GM04504 (cell line): ENCODE data around the gene OR52E4.

Experiments
- DNase-seq: peaks from one replicate; pipeline ENCODE4 v3.0.0-alpha.2; 2012; ENCODE audit warnings: low read depth

OR52E4 gene

DNA sequence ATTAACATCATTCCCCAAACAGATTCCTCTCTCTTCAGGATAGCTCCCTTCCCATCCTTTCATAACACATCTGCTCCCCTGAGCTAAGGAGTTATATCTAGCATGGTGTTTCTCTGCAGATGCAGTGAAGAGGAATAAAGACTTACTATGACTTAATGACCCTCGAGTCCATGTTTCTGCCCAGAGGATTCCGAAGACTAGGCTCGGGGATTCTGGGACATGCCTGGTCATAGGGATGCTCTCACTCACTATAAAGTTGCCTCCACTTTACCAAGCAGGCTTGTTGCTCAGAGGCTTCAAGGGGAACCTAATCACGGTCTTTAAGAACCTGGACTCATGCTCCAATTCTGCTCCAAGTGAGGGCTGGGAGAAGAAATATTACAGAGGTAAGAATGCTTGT lies at the start of gene OR52E4:
TSS of gene OR52E4 (plus strand) at position 301 of the 400 bp plus-strand sequence. CDS start 3,664 bp downstream, outside the sequence.
- DNase-seq: no peak

DNA sequence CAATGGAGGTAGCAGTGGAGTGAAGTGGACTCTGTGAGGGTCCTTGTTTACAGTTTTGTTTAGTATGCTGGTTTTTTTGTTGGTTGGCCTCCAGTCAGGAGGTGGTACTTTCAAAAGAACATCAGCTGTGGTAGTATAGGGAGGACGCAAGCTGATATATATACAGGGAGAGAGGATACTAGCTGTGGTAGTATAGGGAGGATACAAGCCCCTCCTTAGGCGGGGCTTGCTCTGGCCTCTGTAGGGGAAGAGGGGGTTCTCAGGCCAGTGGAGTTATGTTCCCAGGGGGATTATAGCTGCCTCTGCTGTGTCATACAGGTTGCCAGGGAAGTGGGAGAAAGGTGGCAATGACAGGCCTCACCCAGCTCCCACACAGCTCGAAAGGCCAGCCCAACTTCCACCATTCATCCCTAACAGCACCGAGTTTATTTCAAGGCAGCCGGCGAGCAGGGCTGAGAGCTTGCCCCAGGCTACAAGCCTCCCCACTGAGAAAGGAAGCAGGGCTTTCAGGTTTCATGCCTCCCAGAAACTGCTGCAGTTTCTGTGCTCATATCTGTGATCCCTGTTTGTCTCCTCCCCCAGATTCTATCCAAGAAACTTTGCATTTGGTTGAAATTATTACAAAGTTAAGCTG lies 49.1 kb upstream of the OR52E4 start:
- no peak for DNase-seq

DNA sequence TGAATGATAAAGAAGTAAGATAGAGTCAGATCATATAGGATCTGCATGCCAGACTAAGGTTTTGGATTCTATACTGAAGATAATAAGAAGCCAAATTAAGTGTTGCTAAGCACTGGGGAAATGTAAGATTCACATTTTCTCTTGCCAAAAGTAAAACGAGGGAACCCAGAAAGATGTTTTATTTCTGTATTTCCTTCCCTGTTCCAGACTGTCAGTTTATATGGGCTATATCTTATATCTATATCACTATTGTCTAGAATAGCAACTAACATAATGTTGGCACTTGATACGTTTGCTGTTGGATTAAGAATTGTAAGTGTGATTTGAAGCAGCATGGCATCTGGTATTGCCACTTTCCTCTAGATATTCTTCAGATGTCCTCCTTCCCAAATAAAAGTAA lies 47.0 kb upstream of the OR52E4 start:
- no peak for DNase-seq

DNA sequence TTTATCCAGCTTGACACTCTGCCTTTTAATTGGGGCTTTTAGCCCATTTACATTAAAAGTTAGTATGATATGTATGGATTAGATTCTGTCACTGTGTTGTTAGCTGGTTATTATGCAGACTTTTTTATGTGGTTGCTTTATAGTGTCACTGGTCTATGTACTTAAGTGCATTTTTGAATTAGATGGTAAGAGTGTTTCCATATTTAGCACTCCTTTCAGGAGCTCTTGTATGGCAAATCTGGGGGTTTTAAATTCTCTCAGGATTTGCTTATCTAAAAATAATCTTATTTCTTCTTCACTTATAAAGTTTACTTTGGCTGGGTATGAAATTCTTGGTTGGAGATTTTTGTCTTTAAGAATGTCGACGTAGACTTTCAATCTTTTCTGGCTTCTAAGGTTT lies 42.7 kb upstream of the OR52E4 start:
- DNase-seq: no peak

DNA sequence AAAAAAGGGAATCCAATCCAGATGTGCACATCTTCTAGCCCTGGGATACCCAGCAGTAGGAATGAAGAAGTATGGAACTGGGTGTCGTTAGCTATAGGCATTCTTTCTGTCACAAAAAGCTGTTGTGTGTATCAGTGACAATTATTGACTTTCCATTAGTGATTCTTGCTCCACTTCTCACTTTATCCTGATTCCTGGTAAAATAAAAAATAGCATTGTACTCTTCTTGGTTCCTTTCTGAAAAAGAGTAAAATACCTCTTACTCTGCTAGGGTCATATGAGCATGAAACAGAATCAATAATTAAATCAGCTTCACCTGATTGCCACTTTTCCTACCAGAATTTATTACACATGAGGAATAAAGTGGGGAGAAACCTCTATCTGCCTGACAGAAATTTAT lies 38.6 kb upstream of the OR52E4 start, which contains the start of gene OR52E6:
TSS of gene OR52E6 (minus strand) at position 101 of the 400 bp plus-strand sequence. CDS start at position 101, 0 bp downstream.
- no peak for DNase-seq

DNA sequence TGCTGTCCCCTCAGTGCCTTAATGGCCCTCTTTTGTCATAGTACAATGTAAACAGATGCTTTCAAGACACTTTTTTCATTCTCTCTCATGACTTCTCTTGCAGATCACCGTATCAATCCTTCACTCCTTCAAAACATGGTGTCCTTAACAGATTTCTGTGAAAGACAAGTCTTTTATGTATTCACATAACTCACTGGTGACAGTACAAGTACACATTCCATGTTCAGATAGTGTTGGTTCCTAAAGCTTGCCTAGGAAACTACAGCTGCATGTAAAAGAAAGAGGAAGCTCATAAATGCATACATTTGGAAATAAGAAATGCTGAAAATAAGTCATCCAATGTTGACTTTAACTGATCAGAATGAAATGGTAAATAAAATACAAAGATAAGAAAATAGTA lies 33.7 kb upstream of the OR52E4 start:
- DNase-seq: no peak

DNA sequence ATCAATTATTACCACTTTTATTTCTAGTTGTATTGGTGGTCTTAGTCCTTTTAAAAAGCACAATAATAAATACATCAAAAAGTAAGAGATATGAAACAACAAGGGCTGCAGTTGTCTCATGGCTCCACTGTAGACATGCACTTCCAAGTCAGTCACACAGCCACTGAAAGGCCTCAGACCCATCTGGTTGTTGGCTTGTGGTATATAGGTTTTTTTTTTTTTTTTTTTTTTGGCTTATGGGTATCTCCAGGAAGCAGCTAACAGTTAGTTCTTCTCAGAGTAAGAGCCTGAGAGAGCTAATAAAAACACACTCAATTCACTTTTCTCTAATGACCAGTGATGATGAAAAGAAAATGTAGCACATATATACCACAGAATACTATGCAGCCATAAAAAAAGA lies 32.7 kb upstream of the OR52E4 start:
- DNase-seq: no peak

DNA sequence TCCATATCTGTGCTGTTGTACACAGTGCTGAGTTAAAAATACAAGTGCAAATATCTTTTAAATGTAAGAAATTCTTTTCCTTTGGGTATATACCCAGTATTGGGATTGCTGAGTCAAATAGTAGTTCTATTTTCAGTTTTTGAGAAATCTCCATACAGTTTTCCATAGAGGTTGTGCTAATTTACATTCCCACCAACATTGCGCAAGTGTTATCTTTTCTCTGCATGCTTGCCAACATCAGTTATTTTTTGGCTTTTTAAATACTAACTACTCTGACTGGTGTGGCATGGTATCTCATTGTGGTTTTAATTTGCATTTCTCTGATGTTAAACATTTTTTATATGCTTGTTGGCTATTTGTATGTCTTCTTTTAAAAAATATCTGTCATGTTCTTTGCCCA lies 29.4 kb upstream of the OR52E4 start:
- DNase-seq: no peak

DNA sequence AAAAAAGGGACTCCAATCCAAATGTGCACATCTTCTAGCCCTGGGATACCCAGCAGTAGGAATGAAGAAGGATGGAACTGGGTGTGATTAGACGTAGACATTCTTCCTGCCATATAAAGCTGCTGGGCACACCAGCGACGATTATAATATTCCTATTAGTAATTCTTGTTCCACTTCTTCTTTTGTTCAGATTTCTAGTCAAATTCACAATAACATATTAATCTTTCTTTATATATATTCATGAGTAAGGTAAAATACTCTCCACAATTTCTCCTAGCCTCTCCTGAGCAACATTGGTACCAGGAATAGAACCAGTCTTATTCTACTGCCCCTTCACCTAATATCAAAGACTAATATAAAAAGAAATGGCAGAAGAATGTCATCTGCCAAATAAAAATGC lies 22.8 kb upstream of the OR52E4 start, which contains the start of gene OR52E8:
TSS of gene OR52E8 (minus strand) at position 101 of the 400 bp plus-strand sequence. CDS start at position 101, 0 bp downstream.
- DNase-seq: no peak

DNA sequence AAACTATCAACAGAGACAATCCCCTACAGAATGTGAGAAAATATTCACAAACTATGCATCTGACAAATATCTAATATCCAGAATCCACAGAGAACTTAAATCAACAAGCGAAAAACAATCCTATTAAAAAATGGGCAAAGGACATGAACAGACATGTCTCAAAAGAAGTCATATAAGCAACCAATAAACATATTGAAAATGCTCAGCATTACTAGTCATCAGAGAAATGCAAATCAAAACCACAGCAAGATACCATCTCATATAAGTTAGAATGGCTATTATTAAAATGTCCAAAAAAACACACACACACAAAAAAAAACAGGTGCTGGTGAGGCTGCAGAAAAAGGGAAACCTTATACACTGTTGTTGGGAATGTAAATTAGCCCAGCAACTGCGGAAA lies 14.6 kb upstream of the OR52E4 start:
- no peak for DNase-seq

DNA sequence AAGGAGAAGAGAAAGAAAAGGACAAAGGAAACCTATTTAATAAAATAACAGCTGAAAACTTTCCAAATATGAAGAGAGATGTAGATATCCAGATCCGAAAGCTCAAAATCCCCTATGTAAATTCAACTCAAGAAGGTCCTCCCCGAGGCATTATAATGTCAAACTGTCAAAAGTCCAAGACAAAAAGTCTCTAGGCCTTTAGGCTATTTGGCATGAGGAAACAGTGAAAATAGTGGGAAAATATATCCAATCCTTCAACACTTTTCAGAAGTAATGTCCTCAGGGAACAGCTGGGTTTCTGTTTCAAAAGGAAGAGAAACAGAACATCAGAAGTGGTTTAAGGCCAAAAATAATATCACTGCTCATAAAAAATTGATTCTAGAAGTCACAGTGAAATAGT lies 1.9 kb upstream of the OR52E4 start:
- no peak for DNase-seq

DNA sequence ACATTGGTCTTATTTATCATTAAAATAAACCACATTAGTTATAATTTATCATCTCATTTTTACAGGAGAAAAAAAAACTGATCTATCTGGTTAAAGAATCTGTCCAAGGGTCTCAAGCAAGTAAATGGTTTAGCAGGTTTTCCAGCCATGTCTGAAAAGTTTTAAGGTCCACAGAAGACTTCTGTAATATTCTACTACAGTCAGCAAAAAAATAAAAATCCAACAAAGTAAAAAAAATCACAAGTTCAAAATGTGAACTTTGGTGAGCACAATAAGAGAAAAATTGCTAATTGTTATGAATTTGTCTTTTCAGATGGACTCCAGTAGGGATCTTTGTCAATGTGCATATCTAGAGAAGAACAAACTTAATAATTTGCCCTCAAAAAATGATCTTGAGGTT lies 1.3 kb downstream of the OR52E4 start:
- no peak for DNase-seq

DNA sequence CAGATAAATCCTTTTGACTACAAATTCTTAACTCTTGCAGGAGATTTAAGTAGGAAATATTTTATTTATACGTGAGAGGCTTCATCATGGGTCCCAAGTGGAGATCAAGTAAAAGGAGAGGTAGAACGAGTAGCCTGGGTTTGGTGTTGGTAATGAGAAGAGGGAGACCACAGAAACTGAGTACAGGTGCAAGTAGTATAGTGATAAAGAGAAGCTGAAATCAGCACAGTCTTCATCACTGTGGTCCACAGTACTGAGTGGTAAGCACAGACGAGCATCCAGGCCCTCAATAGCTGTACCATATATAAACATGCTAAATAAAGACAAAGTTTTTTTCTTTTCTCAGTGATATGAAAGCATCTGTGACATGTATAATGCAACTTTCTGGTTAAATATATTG lies 6.7 kb downstream of the OR52E4 start:
- no peak for DNase-seq

DNA sequence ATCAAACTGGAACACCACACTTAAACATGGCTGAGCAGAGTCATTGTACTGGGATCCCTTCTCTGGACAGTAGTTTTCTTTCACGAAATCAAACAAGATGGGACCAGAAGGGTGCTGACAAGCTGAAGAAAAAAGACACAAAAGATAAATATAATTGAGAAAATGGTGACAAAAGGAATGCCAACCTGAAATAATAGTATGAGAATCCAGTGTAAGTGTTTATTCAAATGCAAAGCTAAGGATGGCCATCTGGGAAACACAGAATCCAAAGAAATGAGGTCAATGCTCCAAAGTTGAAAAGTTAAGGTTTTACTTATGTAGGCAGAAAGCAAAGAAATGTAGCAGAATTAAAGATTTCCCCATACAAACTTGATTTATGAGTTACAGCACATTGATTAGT lies 7.2 kb downstream of the OR52E4 start:
- DNase-seq: no peak

DNA sequence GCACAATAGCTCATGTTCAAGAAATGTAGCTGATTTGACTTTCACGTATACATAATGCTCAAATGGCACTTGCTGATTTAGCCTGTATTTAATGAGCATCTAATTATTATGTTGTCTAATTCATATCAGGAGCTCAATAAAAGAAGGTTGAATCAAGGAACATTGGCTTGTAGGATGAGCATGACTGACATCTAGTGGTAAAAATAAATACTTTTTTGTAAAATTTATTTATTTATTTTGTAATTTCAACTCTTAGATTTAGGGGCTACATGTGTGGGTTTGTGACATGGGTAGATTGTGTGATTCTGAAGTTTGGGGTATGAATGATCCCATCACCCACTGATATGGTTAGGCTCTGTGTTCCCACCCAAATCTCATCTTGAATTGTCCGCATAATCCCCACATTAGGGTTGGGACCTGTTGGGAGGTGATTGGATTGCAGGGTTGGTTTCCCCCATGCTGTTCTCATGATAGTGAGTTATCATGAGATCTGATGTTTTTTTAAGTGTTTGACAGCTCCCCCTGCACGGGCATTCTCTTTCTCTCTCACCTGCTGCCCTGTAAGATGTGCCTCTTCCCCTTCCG lies 10.9 kb downstream of the OR52E4 start:
- DNase-seq: no peak

DNA sequence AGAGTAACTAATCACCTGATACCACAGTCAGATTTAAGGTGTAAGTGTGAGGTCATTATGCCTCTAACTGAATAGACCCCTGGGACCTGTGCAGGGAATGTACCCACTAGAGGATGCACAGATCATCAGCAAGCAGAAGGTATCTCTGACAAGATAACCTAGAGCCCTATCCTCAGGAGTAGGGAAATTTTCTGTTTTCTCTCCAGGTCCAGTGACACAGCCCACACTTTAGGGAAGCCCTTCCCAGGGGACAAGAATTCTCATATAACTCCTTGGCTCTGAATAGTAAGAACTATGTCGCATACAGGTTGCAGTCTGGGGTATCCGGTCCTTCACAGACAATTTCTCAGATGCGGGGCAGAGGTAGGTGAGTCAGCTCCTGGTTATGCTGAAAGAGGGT lies 12.5 kb downstream of the OR52E4 start, which contains the start of gene OR52E5:
TSS of gene OR52E5 (plus strand) at position 301 of the 400 bp plus-strand sequence. CDS start 7,569 bp downstream, outside the sequence.
- no peak for DNase-seq

DNA sequence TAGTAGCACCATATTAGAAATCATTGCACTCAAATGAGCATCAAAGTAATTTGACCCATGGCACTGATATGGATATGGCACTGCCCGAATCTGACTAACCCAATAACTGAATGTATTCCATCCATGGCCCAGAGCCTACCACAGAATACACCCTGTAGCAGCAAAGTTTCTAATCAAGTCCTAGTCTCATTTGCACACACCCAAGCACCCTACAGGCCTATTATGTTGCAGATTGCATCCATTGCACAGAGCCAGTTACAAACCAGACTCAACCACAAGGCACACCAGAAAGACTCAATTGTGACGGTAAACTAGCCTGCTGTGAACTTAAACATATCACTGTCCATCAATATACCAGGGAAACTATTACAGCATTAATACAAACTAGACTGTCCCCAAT lies 19.1 kb downstream of the OR52E4 start:
- no peak for DNase-seq

DNA sequence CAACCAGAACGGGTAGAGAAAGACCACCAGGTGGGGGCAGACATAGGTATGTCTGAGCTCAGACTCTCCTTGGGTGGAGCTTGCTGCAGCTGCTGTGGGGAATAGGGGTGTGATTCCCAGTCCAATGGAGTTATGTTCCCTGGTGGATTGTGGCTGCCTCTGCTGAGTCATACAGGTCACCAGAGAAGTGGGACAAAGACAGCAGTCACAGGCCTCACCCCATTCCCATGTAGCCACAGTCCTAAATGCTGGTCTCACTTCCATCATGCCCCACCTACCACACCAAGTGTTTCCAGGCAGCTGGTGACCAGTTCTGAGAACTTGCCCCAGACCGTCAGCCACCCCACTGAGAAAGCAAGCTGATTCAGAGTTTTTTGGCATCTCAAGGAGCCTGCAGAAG lies 30.1 kb downstream of the OR52E4 start:
- no peak for DNase-seq

DNA sequence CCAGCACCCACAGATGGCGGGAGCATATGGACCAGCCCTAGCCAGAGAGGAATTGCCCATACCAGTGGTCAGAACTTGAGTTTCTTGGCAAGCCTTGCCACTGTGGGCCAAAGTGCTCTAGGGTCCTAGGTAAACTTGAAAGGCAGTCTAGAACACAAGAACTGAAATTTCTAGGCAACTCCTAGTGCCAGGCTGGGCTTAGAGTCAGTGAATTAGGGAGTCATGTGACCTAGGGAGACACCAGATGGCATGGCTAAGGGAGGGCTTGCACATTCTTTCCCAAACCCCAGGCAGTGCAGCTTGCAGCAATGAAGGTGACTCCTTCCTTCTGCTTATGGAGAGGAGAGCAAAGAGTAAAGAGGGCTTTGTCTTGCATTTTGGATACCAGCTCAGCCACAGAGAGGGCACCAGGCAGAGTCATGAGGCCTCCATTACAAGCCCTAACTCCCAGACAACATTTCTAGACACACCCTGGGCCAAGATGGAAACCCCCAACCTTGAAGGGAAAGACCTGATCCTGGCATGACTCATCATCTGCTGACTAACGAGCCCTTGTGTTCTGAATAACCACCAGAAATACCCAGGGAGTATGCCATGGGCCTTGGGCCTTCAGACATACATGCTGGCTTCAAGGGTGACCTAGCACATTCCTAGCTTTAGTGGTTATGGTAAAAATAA lies 42.5 kb downstream of the OR52E4 start:
- DNase-seq: no peak

DNA sequence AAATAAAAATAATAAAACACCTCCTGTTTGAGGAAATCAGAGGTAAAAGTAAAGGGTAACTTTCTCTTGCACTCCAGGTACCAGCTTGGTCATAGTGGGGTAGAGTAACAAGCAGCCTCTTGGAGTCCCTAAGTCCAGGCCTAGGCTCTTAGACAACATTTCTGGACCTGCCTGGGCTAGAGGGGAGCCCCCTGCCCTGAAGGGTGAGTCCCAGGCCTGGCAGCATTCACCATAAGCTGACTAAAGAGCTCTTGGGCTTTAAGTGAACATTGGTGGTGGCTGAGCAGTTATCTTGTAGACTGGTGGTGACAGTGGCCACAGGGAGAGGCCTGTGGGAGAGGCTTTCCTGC lies 43.0 kb downstream of the OR52E4 start:
- no peak for DNase-seq

DNA sequence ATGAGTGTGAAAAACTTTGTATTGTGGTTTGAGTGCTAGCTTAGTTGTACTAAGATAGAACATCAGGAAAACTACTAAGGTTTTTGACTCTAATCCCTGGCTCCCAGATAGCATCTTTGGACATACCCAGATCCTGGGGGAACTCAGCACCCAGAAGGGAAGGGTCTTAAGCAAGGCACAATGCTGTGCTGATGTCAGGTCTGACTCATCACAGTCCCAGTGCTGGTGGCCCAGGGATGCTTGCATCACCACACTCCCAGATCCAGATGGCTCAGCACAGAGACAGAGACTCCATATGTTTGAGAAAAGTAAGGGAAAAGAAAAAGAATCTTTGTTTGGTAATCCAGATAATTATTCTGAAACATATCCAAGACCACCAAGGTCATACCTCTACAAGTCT lies 43.4 kb downstream of the OR52E4 start:
- DNase-seq: no peak

DNA sequence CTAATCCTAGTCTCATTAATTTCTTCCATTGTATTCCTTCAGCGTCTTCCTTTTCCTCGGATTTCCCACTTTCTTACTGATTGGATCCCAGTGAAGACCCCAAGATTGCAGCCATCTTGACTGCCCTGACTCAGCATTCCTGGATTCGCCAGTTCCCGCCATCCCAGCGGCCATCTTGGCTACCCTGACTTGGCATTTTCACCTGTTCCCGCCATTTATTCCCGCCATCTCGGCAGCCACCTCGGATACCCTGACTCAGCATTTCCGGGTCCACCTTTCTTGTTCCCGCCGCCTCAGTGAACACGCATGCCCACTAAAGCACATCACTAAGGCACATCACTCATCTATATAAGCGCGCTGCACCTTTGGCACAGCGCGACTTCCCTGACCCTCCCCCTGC lies 47.8 kb downstream of the OR52E4 start:
- no peak for DNase-seq

DNA sequence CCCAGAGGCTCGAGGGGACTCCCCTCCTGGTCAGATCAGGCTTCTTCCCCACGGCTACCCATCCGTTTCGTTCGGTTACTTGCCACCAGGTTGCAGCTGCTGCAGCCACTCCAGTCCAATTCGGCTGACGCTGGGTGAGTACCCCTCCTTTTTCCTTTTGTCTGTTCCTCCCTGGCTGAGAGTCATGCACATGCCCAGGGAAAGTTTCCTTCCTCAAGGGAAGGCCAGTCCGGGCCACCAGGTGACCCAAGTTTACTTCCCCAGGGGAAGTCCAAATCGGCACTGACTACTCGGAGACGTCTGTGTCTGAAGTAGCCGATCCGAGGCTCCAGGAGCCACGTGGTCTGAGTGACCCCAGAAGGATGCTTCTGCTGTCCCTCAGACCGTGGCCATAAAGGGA lies 48.4 kb downstream of the OR52E4 start:
- no peak for DNase-seq
